Aorta (tissue), 5 donors: ENCODE measurements around the gene CCDC61. TPM values are rescaled to one million over a fixed set of nuclear protein-coding genes. Genes with fewer than 3 reads are reported as not detected.

Experiments used
- ATAC-seq: fragments of 200-7000 bp; cut with Tn5 transposase; one replicate; pipeline ENCODE4 v1.9.1; 2022; ENCODE audit warnings: moderate library complexity; ENCODE audit not compliant: low FRiP score
- DNase-seq, 2 donors: peaks; one replicate each; pipeline ENCODE4 v3.0.0-alpha.2; 2020
- H3K27ac ChIP-seq, 2 donors: one replicate each; pipeline ENCODE4 v1.5.1; 2013; ENCODE audit warnings: low read length in 2 of 2, mild to moderate bottlenecking in 2 of 2, moderate library complexity in 2 of 2, control low read depth in 1 of 2, inconsistent platforms in 1 of 2, low read depth in 1 of 2
- H3K27me3 ChIP-seq, 2 donors: one replicate each; pipeline ENCODE4 v1.6.1; 2013; ENCODE audit warnings: control low read depth in 1 of 2, low read length in 1 of 2, mild to moderate bottlenecking in 1 of 2, moderate library complexity in 1 of 2; ENCODE audit not compliant: insufficient read depth in 2 of 2, control insufficient read depth in 1 of 2
- H3K36me3 ChIP-seq, 2 donors: one replicate each; pipeline ENCODE4 v1.6.1; 2013; ENCODE audit warnings: control low read depth in 1 of 2, low read length in 1 of 2, mild to moderate bottlenecking in 1 of 2; ENCODE audit not compliant: insufficient read depth in 2 of 2, control insufficient read depth in 1 of 2
- H3K4me1 ChIP-seq, 2 donors: one replicate each; pipeline ENCODE4 v1.6.1; 2013; ENCODE audit warnings: low read length in 2 of 2, control low read depth in 1 of 2, mild to moderate bottlenecking in 1 of 2, moderate library complexity in 1 of 2; ENCODE audit not compliant: insufficient read depth in 2 of 2, control insufficient read depth in 1 of 2
- H3K4me3 ChIP-seq, 2 donors: one replicate each; pipeline ENCODE4 v1.5.1; 2013; ENCODE audit warnings: low read length in 2 of 2, control low read depth in 1 of 2, mild to moderate bottlenecking in 1 of 2
- H3K9me3 ChIP-seq: one replicate; pipeline ENCODE4 v1.6.1; 2013; ENCODE audit warnings: mild to moderate bottlenecking, low read length; ENCODE audit not compliant: control insufficient read depth
- WGBS, 2 donors: extraction: QIAGEN DNeasy Blood & Tissue Kit; methylation state at CpG; one replicate each; pipeline ENCODE4 v1.1.7; 2013; 5-methylcytosine and 5-hydroxymethylcytosine counted together
- intact Hi-C, 2 donors: fragments of 100-400 bp; cut with DNase I; formaldehyde crosslinking; loops; one replicate each; pipeline versions ENCODE4 v1.14.2 to v1.15.0; 2022
- polyA plus RNA-seq, 2 donors: library from polyadenylated mRNA; stranded (reverse); fragments of 200-250 nt; gene quantifications; one replicate each; pipeline ENCODE4 v1.2.3, GENCODE V29; 2013
- total RNA-seq, 2 donors: library from RNA; stranded (reverse); fragmentation: NEBNext Ultra II Directional; extraction: Animal tissue kit (Norgen Biotek cat#: 25700); gene quantifications; one replicate each; pipeline ENCODE4 v1.2.1, GENCODE V29; 2021
- donor health status: healthy with polysubstance abuse.
- donor health status: Bipolar disorder and iron deficiency.
- donor health status: DM: no; HTN: no; CAD: no.
- donor health status: DM: no; HTN: no; CAD: no.
- donor health status: DM: yes; HTN: yes; CAD: no.

The CCDC61 gene
- total and polyA plus RNA-seq, 4 donors, result 0.50 to 24.0 (median 15.6) TPM

GRCh38 chr19:45972081-45972946, 23.0 kb upstream of the CCDC61 start:
- ATAC-seq (no peak), DNase-seq (no peak)
- Histone ChIP-seq H3K27me3 (no peaks in the 10 kb centered on the region), H3K27ac (no peak overlapping the region), H3K4me3 (no peak overlapping the region), H3K9me3 (no peaks in the 10 kb centered on the region), H3K4me1 (no peaks in the 10 kb centered on the region), H3K36me3 (no peaks in the 10 kb centered on the region)
- 18 to 21% methylated on average over 18 of the region's 18 CpGs for WGBS, 2 donors
- intact Hi-C loops, result no loop called here

DNA sequence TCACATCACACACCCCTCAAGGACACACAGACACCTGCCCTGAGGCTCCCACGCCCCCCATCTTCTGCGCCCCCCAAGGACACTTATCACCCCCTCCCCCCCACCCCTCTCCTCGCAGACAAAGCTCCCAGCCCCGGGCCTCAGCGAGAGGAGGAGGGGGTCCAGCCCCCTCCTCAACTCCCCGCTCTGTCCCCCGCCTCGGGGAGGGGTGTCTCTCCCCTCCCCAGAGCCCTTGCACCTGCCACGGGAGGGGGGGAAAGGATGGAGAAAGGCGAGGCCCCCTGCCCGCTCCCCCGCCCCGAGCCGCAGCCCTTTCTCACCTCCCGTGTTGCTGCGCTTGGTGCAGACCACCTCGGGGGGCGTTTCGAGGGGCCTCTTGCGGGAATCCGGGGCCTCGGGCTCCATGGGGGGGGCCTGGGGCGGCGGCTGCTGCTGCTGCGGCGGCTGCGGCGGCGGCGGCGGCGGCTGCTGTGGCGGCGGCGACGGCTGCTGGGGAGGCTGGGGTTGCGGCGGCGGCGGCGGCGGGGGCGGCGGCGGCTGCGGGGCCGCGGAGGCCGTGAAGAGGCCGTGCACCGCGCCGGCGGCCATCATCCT, 22.2 kb upstream of the CCDC61 start:
- 1 to 2% methylated on average over 31 to 50 of the region's 54 CpGs for WGBS, 2 donors
- H3K27ac ChIP-seq, result no peak overlapping the region
- no peak overlapping the region for H3K4me3 ChIP-seq
- H3K27me3 ChIP-seq, result no peaks in the 10 kb centered on the region
- DNase-seq (no peak), ATAC-seq (no peak)
- no peaks in the 10 kb centered on the region for H3K9me3 ChIP-seq
- H3K36me3 ChIP-seq, result no peaks in the 10 kb centered on the region
- intact Hi-C loops, result no loop called here
- H3K4me1 ChIP-seq, result no peaks in the 10 kb centered on the region

DNA sequence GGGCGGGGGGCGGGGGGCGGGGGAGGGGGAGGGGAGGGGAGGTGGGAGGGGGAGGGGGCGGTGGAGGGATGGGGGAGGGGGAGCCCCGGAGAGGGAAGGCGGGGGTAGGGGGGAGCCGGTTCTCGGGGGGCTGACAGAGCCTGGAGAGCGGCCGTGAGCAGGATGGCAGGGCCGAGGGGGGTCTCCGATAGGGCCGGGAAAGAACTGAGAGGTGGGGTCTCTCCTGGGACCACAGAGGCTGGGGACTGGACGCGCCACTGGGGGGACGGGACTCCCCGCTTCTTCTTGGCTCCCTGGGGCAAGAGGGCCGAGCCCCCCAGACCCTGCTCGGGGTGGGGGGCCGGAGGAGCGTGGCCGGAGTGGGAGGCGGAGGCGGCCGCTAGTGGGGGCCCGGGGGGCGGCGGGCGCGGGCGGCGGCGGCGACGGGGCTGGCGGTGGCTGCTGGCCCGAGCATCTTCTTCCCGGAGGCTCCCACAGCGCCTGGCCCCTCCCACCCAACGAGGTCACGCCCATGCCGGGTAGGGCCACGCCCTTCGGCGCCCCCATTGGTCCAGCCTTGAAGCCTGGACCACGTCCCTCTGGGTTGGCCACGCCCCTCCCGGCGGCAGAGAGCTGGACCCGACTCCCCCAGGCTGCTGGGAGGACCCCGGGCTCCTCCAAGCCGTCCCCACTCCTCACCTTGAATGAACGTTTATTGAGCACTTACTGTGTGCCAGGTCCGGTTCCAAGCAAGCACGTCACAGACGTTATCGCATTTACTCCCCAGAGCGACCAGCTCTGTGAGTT, 21.5 kb upstream of the CCDC61 start, which contains the start of gene NOVA2:
Gene NOVA2 (minus strand): TSS at position 313 of the 786 bp plus-strand sequence. CDS start 514 bp downstream, outside the sequence.
- Histone ChIP-seq H3K36me3 (no peaks in the 10 kb centered on the region), H3K9me3 (no peaks in the 10 kb centered on the region), H3K27ac (no peak within 1 kb of the TSS), H3K4me1 (no peaks in the 10 kb centered on the region), H3K27me3 (no peaks in the 10 kb centered on the region), H3K4me3 (no peak within 1 kb of the TSS)
- intact Hi-C loops, result no loop called here
- 3 to 7% methylated on average over 29 to 54 of the region's 58 CpGs for WGBS, 2 donors
- DNase-seq (peak; percentile 71 to 87), ATAC-seq (peak; percentile 73)

DNA sequence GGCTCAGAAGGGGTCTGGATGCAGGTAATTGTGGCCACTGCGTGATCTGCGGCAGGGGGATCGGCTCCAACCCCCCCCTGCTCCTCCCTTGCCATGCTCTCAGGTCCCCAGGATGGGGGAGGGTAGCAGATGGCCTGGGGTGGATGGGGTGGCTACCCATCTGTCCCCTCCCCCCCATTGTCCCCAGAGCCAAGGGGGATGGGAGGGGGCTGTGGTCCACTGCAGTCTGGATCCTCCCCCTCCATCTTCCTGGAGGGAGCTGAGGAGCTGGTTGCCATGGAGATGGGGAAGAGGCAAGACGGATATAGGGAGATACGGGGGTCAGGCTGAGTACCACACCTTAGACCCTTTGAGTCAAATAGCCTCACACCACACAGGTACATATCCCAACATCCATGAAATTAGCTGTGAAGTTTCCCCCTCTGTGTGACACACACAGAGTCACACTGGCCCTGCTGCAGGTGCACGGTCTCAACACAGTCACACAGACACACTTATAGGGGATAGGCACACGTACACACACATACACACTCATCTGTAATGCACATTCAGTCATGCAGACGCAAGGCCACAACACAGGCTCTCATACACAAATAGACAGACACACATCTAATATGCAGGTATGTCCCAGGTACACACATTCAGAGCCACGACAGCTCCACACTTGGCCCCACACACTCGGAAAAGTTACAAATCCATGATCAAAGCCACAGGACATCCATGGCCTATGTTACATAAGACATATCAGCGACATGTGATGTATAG, 19.8 kb upstream of the CCDC61 start:
- H3K9me3 ChIP-seq, result no peaks in the 10 kb centered on the region
- H3K27me3 ChIP-seq, result no peaks in the 10 kb centered on the region
- no peaks in the 10 kb centered on the region for H3K36me3 ChIP-seq
- no peak for DNase-seq
- no peak for ATAC-seq
- H3K4me3 ChIP-seq, result no peak overlapping the region
- intact Hi-C loops, result no loop called here
- H3K27ac ChIP-seq, result no peak overlapping the region
- no peaks in the 10 kb centered on the region for H3K4me1 ChIP-seq
- 68 to 73% methylated on average over 11 of the region's 11 CpGs for WGBS, 2 donors

DNA sequence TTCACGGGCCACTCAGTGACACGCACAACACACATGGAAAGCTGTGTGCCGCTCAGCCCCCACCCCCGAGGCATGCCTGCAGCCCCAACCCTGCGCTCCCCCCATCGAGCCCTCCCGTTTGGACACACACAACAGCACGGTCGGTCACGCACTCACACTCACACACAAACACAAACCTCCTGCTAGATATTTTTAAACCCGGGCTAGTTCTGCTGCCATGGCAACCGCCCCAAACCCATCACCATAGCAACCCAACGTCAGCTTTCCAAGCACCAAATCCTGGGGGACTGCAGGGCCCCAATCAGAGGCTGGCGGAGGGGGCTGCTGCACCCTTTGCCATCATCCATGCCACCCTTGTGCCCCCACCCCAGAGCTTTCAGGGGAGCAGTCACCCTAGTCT, 19.1 kb upstream of the CCDC61 start:
- no peaks in the 10 kb centered on the region for H3K36me3 ChIP-seq
- WGBS, 2 donors, result 13% methylated on average over 14 of the region's 14 CpGs

GRCh38 chr19:45978156-45978555, 17.1 kb upstream of the CCDC61 start:
- 72% methylated on average over 7 of the region's 7 CpGs for WGBS, 2 donors
- H3K4me3 ChIP-seq, result no peak overlapping the region
- no peaks in the 10 kb centered on the region for H3K27me3 ChIP-seq
- intact Hi-C loops, result no loop called here
- H3K4me1 ChIP-seq, result no peaks in the 10 kb centered on the region
- H3K36me3 ChIP-seq, result no peaks in the 10 kb centered on the region
- DNase-seq, result no peak
- H3K9me3 ChIP-seq, result no peaks in the 10 kb centered on the region
- ATAC-seq, result no peak
- H3K27ac ChIP-seq, result no peak overlapping the region

More for the DNA sequence above, 19.1 kb upstream of the CCDC61 start:
- intact Hi-C loops, result no loop called here
- Histone ChIP-seq H3K27me3 (no peaks in the 10 kb centered on the region), H3K9me3 (no peaks in the 10 kb centered on the region), H3K4me1 (no peaks in the 10 kb centered on the region), H3K4me3 (no peak overlapping the region), H3K27ac (no peak overlapping the region)
- DNase-seq (no peak), ATAC-seq (no peak)

DNA sequence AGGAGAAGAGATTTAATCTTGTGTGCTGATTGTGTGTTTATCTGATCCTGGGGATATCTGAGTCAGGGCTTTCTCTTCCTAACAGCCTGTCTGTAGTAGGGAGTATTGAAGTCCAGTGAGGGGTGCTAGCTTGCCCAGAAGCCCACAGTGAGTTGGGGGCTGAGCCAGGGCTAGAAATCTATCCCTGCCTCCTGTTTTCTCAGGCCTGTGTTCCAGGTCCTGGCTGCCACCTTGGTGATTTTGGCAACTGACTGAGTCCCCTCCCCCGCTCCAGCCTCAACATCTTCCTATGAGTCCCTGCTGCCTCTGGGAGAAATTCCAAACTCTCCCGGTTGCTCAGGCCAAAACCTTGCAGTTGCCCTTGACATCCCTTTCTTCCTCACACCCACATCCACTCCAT, 13.9 kb upstream of the CCDC61 start:
- Histone ChIP-seq H3K4me3 (no peak overlapping the region), H3K27ac (no peak overlapping the region), H3K4me1 (no peaks in the 10 kb centered on the region), H3K27me3 (no peaks in the 10 kb centered on the region), H3K36me3 (no peaks in the 10 kb centered on the region), H3K9me3 (no peaks in the 10 kb centered on the region)
- WGBS, 2 donors, result 0 to 6% methylated on average over 2 of the region's 2 CpGs
- intact Hi-C loops, result no loop called here
- ATAC-seq (no peak), DNase-seq (no peak)

DNA sequence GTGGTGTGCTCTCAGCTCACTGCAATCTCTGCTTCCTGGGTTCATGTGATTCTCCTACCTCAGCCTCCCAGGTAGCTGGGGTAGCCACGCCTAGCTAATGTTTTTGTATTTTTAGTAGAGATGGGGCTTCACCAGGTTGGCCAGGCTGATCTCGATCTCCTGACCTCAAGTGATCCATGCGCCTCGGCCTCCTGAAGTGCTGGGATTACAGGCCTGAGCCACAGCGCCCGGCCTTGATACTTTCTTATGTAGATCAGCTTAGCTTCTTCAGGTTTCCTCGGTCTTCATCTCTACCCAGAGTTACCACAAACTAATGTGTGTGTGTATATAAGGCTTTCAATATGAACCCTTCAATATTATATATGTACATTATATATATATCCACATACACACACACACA, 9.9 kb upstream of the CCDC61 start:
- WGBS, 2 donors, result 78% methylated on average over 7 of the region's 7 CpGs
- no peaks in the 10 kb centered on the region for H3K9me3 ChIP-seq
- H3K4me3 ChIP-seq, result no peak overlapping the region
- no peaks in the 10 kb centered on the region for H3K36me3 ChIP-seq
- intact Hi-C loops, result no loop called here
- no peak for ATAC-seq
- no peaks in the 10 kb centered on the region for H3K4me1 ChIP-seq
- no peaks in the 10 kb centered on the region for H3K27me3 ChIP-seq
- no peak overlapping the region for H3K27ac ChIP-seq
- no peak for DNase-seq
